Measurements from ENCODE around the gene C2CD4D.

Gene C2CD4D

GRCh38 chr1:151833172-151833900 is 6.3 kb downstream of the C2CD4D start:
- DNase-seq (ENCODE audit: low read depth), result no peak

- peak; percentile 27 for DNase-seq (ENCODE audit: low read depth)
These were observed 7.2 kb downstream of the C2CD4D start for GRCh38 chr1:151832318-151832980.

- no peak for DNase-seq (ENCODE audit: low read depth)
These were observed 8.0 kb downstream of the C2CD4D start, which contains the start of gene RORC for GRCh38 chr1:151831605-151832004. RORC (minus strand) TSS chr1:151831802; CDS start chr1:151831764, 38 bp downstream.

- no peak for DNase-seq (ENCODE audit: low read depth)
These were observed 8.4 kb downstream of the C2CD4D start for GRCh38 chr1:151831256-151831591.

- no peak for DNase-seq (ENCODE audit: low read depth)
These were observed 9.6 kb downstream of the C2CD4D start for GRCh38 chr1:151830055-151830454.

GRCh38 chr1:151829352-151830046 is 10.1 kb downstream of the C2CD4D start:
- no peak for DNase-seq (ENCODE audit: low read depth)

- DNase-seq (ENCODE audit: low read depth), result no peak
These were observed 10.7 kb downstream of the C2CD4D start for GRCh38 chr1:151828921-151829320.

GRCh38 chr1:151827853-151828252 is 11.8 kb downstream of the C2CD4D start:
- DNase-seq (ENCODE audit: low read depth), result no peak

- DNase-seq (ENCODE audit: low read depth), result no peak
These were observed 13.6 kb downstream of the C2CD4D start for GRCh38 chr1:151825751-151826660.

GRCh38 chr1:151825204-151825603 is 14.4 kb downstream of the C2CD4D start:
- no peak for DNase-seq (ENCODE audit: low read depth)

- no peak for DNase-seq (ENCODE audit: low read depth)
These were observed 16.4 kb downstream of the C2CD4D start for GRCh38 chr1:151823175-151823574.

- DNase-seq (ENCODE audit: low read depth), result no peak
These were observed 17.2 kb downstream of the C2CD4D start for GRCh38 chr1:151822404-151822803.

- DNase-seq (ENCODE audit: low read depth), result no peak
These were observed 18.7 kb downstream of the C2CD4D start for GRCh38 chr1:151820940-151821339.

GRCh38 chr1:151819976-151820623 is 19.5 kb downstream of the C2CD4D start:
- no peak for DNase-seq (ENCODE audit: low read depth)

- DNase-seq (ENCODE audit: low read depth), result no peak
These were observed 20.3 kb downstream of the C2CD4D start for GRCh38 chr1:151819227-151819835.

- no peak for DNase-seq (ENCODE audit: low read depth)
These were observed 22.3 kb downstream of the C2CD4D start for GRCh38 chr1:151817353-151817730.

- no peak for DNase-seq (ENCODE audit: low read depth)
These were observed 22.9 kb downstream of the C2CD4D start for GRCh38 chr1:151816548-151817352.

- DNase-seq (ENCODE audit: low read depth), result no peak
These were observed 23.8 kb downstream of the C2CD4D start for GRCh38 chr1:151815716-151816327.

- no peak for DNase-seq (ENCODE audit: low read depth)
These were observed 24.6 kb downstream of the C2CD4D start for GRCh38 chr1:151814971-151815545.

Data from fibroblast of the conjunctiva (primary cell).